ENCODE data around the gene DAPK2. TPM values are rescaled to one million over a fixed set of nuclear protein-coding genes. Genes with fewer than 3 reads are reported as not detected.

Gene DAPK2
- total and polyA plus RNA-seq, 4 donors = 4.0 to 6.7 (median 6.7) TPM

DNA sequence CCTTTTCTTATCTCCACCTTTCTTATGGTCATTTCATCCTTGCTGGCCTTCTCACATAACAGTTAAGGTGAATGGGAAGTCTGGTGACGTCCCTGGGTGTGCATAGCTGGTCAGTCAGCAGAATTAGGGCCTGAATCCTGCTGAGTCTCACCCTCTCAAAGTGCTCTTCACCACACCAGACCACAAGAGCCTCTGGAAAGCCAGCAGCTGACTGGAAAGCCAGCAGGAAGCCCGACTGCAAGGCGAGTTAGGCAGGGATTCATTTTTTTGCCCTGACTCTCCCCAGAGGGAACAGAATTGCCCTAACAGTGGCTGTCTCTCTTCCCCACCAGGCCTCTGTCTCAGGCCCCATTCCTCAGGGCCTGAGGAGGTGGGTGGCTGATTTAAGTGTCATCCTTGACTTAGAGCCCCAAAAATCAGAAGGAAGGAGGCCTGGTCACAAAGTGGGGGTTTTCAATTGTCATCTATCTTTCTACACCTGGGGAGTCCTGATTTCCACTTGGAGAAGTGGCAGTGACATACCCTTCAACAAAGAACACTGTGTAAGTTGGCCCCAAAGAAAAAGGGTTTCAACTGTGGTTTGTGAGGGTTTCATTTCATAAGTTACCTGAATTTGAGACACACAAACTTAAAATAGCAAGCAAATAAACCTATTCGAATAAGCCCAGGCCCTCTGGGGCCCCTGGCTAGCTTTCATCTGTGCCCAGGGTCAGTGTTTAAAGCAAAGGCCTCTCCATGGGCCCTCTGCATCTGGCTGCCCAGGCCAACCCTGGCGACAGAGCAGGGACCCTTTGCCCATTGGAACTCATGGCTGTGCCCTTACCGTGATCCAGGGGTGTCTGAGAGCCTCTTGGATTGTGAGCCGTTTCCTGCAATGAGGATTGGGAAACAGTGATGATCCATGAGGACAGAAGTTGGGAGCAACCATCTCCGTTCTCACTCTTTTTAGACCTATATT, 122.0 kb downstream of the DAPK2 start:
- H3K9me3 ChIP-seq (ENCODE audit: control insufficient read depth, insufficient read depth, low read length) = no peaks in the 10 kb centered on the region
- H3K27ac ChIP-seq (ENCODE audit: low read depth, low read length) = no peak overlapping the region
- H3K36me3 ChIP-seq (ENCODE audit: control insufficient read depth, insufficient read depth, low read length) = peaks cover 8% of the 10 kb centered on the region
- no peak for DNase-seq (ENCODE audit: low read depth in 4 of 6, low spot score in 6 of 6)
- WGBS (ENCODE audit: insufficient coverage) = 90% methylated on average over 7 of the region's 8 CpGs
- peaks cover 22% of the 10 kb centered on the region for H3K4me1 ChIP-seq (ENCODE audit: control insufficient read depth, insufficient read depth, low read length)
- H3K27me3 ChIP-seq (ENCODE audit: control insufficient read depth, insufficient read depth, low read length) = no peaks in the 10 kb centered on the region
- H3K4me3 ChIP-seq (ENCODE audit: low read depth, low read length) = no peak overlapping the region

DNA sequence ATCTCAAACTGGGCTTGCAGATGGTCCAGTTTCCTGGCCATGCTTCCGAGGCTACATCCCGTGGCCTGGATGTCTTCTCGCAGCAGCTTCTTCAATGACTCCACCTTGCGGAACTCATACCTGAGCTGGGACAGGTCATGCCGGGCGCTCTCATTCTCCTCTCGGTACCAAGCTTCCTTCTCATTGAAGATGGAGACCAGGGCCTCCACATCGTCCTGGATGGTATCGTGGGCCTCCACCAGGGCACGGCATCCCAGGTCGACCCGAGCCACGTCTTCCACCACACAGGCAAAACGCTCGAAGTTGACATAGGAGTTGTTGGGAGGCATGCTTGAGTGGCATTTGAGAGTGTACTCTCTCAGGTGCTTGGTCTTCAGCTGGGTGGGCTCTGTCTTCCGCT, 123.4 kb downstream of the DAPK2 start:
- H3K27ac ChIP-seq (ENCODE audit: low read depth, low read length) = no peak overlapping the region
- DNase-seq (ENCODE audit: low read depth in 4 of 6, low spot score in 6 of 6) = no peak
- H3K36me3 ChIP-seq (ENCODE audit: control insufficient read depth, insufficient read depth, low read length) = peaks cover 8% of the 10 kb centered on the region
- no peaks in the 10 kb centered on the region for H3K9me3 ChIP-seq (ENCODE audit: control insufficient read depth, insufficient read depth, low read length)
- H3K27me3 ChIP-seq (ENCODE audit: control insufficient read depth, insufficient read depth, low read length) = no peaks in the 10 kb centered on the region
- WGBS (ENCODE audit: insufficient coverage) = 90% methylated on average over 16 of the region's 16 CpGs
- H3K4me1 ChIP-seq (ENCODE audit: control insufficient read depth, insufficient read depth, low read length) = peaks cover 27% of the 10 kb centered on the region
- no peak overlapping the region for H3K4me3 ChIP-seq (ENCODE audit: low read depth, low read length)

DNA sequence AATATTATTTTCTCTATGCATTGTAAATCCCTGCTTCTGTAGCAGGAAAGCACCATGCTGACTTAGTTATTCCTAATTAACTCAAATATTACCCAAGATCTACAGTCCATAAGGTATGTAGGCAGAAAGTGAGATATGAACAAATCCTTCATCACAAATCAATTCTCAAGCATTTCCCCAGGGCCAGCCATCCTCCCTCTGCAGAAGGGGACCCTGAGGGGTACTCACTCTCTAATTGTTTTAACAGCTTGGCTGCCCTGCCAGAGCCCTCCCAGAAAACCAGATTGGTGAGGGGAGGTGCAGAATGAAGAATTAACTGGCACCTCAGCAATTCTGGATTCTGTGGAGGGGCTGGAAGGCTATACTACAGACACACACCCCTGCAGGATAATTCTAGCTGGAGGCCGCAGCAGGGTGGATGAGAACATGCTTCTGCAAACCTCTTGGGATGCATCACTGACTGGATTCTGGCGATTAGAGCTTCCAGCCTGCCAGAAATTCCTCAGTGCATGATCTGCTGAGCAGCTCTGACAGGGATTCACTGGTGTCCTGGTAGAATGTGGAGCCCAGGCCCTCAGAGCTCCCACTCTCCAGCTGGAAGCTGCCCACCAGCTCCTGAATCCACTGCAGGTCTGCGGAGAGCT, 123.9 kb downstream of the DAPK2 start:
- no peak overlapping the region for H3K4me3 ChIP-seq (ENCODE audit: low read depth, low read length)
- peaks cover 32% of the 10 kb centered on the region for H3K4me1 ChIP-seq (ENCODE audit: control insufficient read depth, insufficient read depth, low read length)
- H3K27me3 ChIP-seq (ENCODE audit: control insufficient read depth, insufficient read depth, low read length) = no peaks in the 10 kb centered on the region
- peaks cover 8% of the 10 kb centered on the region for H3K36me3 ChIP-seq (ENCODE audit: control insufficient read depth, insufficient read depth, low read length)
- WGBS (ENCODE audit: insufficient coverage) = 64% methylated on average over 2 of the region's 3 CpGs
- H3K27ac ChIP-seq (ENCODE audit: low read depth, low read length) = no peak overlapping the region
- peak in 1 of 6 donors; percentile 69 for DNase-seq (ENCODE audit: low read depth in 4 of 6, low spot score in 6 of 6)
- no peaks in the 10 kb centered on the region for H3K9me3 ChIP-seq (ENCODE audit: control insufficient read depth, insufficient read depth, low read length)

GRCh38 chr15:63920504-63921175, 125.6 kb downstream of the DAPK2 start:
- H3K4me1 ChIP-seq (ENCODE audit: control insufficient read depth, insufficient read depth, low read length) = peaks cover 35% of the 10 kb centered on the region
- H3K36me3 ChIP-seq (ENCODE audit: control insufficient read depth, insufficient read depth, low read length) = peaks cover 8% of the 10 kb centered on the region
- H3K9me3 ChIP-seq (ENCODE audit: control insufficient read depth, insufficient read depth, low read length) = no peaks in the 10 kb centered on the region
- 52% methylated on average over 9 of the region's 14 CpGs for WGBS (ENCODE audit: insufficient coverage)
- no peak overlapping the region for H3K4me3 ChIP-seq (ENCODE audit: low read depth, low read length)
- peak in 1 of 6 donors; percentile 74 for DNase-seq (ENCODE audit: low read depth in 4 of 6, low spot score in 6 of 6)
- no peaks in the 10 kb centered on the region for H3K27me3 ChIP-seq (ENCODE audit: control insufficient read depth, insufficient read depth, low read length)
- H3K27ac ChIP-seq (ENCODE audit: low read depth, low read length) = peak overlapping the region; percentile 0

GRCh38 chr15:63918901-63919348, 127.4 kb downstream of the DAPK2 start:
- Histone ChIP-seq H3K9me3 (ENCODE audit: control insufficient read depth, insufficient read depth, low read length) (no peaks in the 10 kb centered on the region), H3K27me3 (ENCODE audit: control insufficient read depth, insufficient read depth, low read length) (no peaks in the 10 kb centered on the region), H3K4me3 (ENCODE audit: low read depth, low read length) (no peak overlapping the region), H3K27ac (ENCODE audit: low read depth, low read length) (no peak overlapping the region), H3K4me1 (ENCODE audit: control insufficient read depth, insufficient read depth, low read length) (peaks cover 34% of the 10 kb centered on the region), H3K36me3 (ENCODE audit: control insufficient read depth, insufficient read depth, low read length) (peaks cover 8% of the 10 kb centered on the region)
- no peak for DNase-seq (ENCODE audit: low read depth in 4 of 6, low spot score in 6 of 6)
- 86% methylated on average over 4 of the region's 9 CpGs for WGBS (ENCODE audit: insufficient coverage)

DNA sequence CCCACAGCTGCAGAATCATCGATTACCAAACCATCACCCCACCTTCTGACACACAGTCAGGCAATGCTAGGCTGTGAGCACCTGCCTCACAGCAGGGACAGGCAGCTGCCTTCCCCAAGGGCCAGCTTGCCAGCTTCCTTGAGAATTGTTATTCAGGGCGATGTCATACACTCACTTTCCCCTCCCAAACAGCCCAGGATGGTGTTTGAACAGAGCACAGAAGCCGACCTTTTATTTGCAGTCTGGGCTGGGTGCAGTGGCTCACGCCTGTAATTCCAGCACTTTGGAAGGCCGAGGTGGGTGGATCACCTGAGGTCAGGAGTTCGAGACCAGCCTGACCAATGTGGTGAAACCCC, 128.0 kb downstream of the DAPK2 start:
- Histone ChIP-seq H3K27me3 (ENCODE audit: control insufficient read depth, insufficient read depth, low read length) (no peaks in the 10 kb centered on the region), H3K4me1 (ENCODE audit: control insufficient read depth, insufficient read depth, low read length) (peaks cover 34% of the 10 kb centered on the region), H3K27ac (ENCODE audit: low read depth, low read length) (no peak overlapping the region), H3K4me3 (ENCODE audit: low read depth, low read length) (no peak overlapping the region), H3K9me3 (ENCODE audit: control insufficient read depth, insufficient read depth, low read length) (no peaks in the 10 kb centered on the region), H3K36me3 (ENCODE audit: control insufficient read depth, insufficient read depth, low read length) (peaks cover 5% of the 10 kb centered on the region)
- no peak for DNase-seq (ENCODE audit: low read depth in 4 of 6, low spot score in 6 of 6)
- 31% methylated on average over 3 of the region's 6 CpGs for WGBS (ENCODE audit: insufficient coverage)

GRCh38 chr15:63917588-63918316, 128.5 kb downstream of the DAPK2 start:
- H3K9me3 ChIP-seq (ENCODE audit: control insufficient read depth, insufficient read depth, low read length) = no peaks in the 10 kb centered on the region
- H3K27ac ChIP-seq (ENCODE audit: low read depth, low read length) = no peak overlapping the region
- H3K4me3 ChIP-seq (ENCODE audit: low read depth, low read length) = no peak overlapping the region
- no peak for DNase-seq (ENCODE audit: low read depth in 4 of 6, low spot score in 6 of 6)
- H3K36me3 ChIP-seq (ENCODE audit: control insufficient read depth, insufficient read depth, low read length) = peaks cover under 1% of the 10 kb centered on the region
- no peaks in the 10 kb centered on the region for H3K27me3 ChIP-seq (ENCODE audit: control insufficient read depth, insufficient read depth, low read length)
- WGBS (ENCODE audit: insufficient coverage) = 80% methylated on average over 1 of the region's 8 CpGs
- peaks cover 29% of the 10 kb centered on the region for H3K4me1 ChIP-seq (ENCODE audit: control insufficient read depth, insufficient read depth, low read length)

DNA sequence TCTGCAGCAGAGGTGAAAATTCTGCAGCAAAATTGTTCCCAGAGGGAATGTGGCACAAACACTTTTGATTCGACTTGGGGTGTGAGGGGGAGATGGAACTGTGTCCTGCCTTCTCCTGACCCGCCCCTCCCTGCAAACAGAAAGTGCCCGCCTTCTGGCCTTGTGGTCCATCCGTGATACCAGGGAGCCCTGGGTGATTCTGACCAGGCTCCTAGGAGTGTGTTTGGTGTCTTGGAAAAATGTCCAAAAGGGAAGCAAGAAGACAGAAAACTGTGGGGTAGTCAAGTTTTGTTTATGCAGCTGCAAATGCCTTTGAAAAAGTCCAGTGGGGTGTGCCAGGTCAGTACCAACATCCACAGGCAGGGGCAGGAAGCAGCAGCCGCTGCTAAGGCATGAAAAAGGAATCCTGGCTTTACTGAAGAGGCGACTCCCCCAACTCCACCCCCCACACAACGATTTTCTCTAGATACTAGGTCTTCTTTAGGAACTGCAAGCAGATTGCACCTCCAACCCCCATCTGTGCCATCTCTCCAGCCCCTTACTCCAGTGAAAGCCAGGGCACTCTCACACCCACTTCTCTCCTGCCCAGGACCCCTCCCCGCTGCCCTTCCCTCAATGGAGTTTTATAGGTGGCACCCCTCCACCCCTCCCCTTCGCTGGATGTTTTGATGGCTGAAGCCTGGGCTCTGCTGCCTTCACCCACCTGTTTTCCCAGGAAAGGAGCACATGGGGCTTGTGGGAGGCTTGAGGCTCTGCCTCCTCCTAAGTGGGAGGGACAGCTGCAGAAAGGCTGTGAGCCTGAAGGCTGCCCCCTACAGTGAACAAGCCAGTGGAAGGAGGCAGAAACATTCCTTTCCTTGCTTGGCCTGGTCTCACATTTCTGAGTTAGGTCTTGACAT, 130.2 kb downstream of the DAPK2 start:
- Histone ChIP-seq H3K36me3 (ENCODE audit: control insufficient read depth, insufficient read depth, low read length) (no peaks in the 10 kb centered on the region), H3K27ac (ENCODE audit: low read depth, low read length) (peak overlapping the region; percentile 15), H3K9me3 (ENCODE audit: control insufficient read depth, insufficient read depth, low read length) (no peaks in the 10 kb centered on the region), H3K27me3 (ENCODE audit: control insufficient read depth, insufficient read depth, low read length) (no peaks in the 10 kb centered on the region), H3K4me3 (ENCODE audit: low read depth, low read length) (no peak overlapping the region), H3K4me1 (ENCODE audit: control insufficient read depth, insufficient read depth, low read length) (peaks cover 24% of the 10 kb centered on the region)
- DNase-seq (ENCODE audit: low read depth in 4 of 6, low spot score in 6 of 6) = peak in 1 of 6 donors; percentile 39
- WGBS (ENCODE audit: insufficient coverage) = 26% methylated on average over 6 of the region's 9 CpGs
